NCI-H2196 treated with DMSO at 0.1 percent for 48 hours (cell line): ENCODE data around the gene PSG3.
"Not testable (repeated sequence)": the region's sequence is repeated elsewhere in the genome, so short reads cannot be mapped to it uniquely, and the experiment has no call there.

ENCODE experiments used
- DNase-seq: peaks from one replicate; lab custom pipeline; 2025; ENCODE audit not compliant: unreplicated experiment; lab: John Stamatoyannopoulos, UW

Gene PSG3

GRCh38 chr19:42695811-42696503, 44.3 kb downstream of the PSG3 start:
- DNase-seq: no peak

GRCh38 chr19:42693760-42694350, 46.4 kb downstream of the PSG3 start:
- DNase-seq: no peak

- DNase-seq: no peak
These were observed 56.3 kb downstream of the PSG3 start for GRCh38 chr19:42683917-42684513.

- not testable (repeated sequence) for DNase-seq
These were observed 64.0 kb downstream of the PSG3 start for GRCh38 chr19:42676326-42676725.

GRCh38 chr19:42674549-42674948, 65.7 kb downstream of the PSG3 start:
- not testable (repeated sequence) for DNase-seq
